Adrenal gland (tissue), 5 donors: ENCODE data around the gene TSHZ2.

ENCODE experiments used
- CTCF ChIP-seq, 6 experiments: fragments of 450-650 bp in 4 of 6; fragments of 200-600 bp in 2 of 6; sonication (generic) in 1 of 6; IDR thresholded peaks; 1 replicate in 5 of 6; 2 replicates in 1 of 6; pipeline versions ENCODE4 v1.5.1 to v1.8.0; 2016 to 2021; ENCODE audit warnings: antibody characterized with exemption in 6 of 6, mild to moderate bottlenecking in 2 of 6, moderate library complexity in 1 of 6
- POLR2A ChIP-seq, 2 donors: fragments of 450-650 bp; IDR thresholded peaks; one replicate each; pipeline ENCODE4 v1.6.1; 2017; ENCODE audit warnings: antibody characterized with exemption in 2 of 2, mild to moderate bottlenecking in 2 of 2, moderate library complexity in 1 of 2
- donor health status: DM: no; HTN: no; CAD: no.

- TF ChIP-seq CTCF (IDR thresholded peaks at IDR 0.05) (no peak), POLR2A (IDR thresholded peaks at IDR 0.05) (no peak)
These were observed 111.3 kb downstream of the TSHZ2 start for GRCh38 chr20:53083411-53083810.
